GM06990 (cell line): ENCODE results near the gene RPN1.

Source experiments
- DNase-seq: peaks from one replicate; pipeline ENCODE4 v3.0.0-alpha.2; 2011; ENCODE audit not compliant: insufficient read length; ENCODE audit errors: extremely low read depth
- H3K27me3 ChIP-seq: replicated peaks from 2 replicates; pipeline ENCODE4 v1.6.0; 2011; ENCODE audit warnings: low read length; ENCODE audit not compliant: control insufficient read depth, insufficient read depth
- H3K36me3 ChIP-seq: 2 replicates; pipeline ENCODE4 v1.5.1; 2011; ENCODE audit warnings: low read length; ENCODE audit not compliant: control insufficient read depth, insufficient read depth
- H3K4me3 ChIP-seq: replicated peaks from 2 replicates; pipeline ENCODE4 v1.5.1; 2011; ENCODE audit warnings: low read depth, mild to moderate bottlenecking, control low read depth, low read length
- CTCF ChIP-seq: IDR thresholded peaks from 2 replicates; pipeline ENCODE4 v1.5.1; 2011; ENCODE audit warnings: low read length, control low read depth, mild to moderate bottlenecking, inconsistent platforms; ENCODE audit not compliant: insufficient read depth, poor library complexity, severe bottlenecking

RPN1 gene

GRCh38 chr3:128610451-128611070 is 40.1 kb downstream of the RPN1 start:
- no peak for TF ChIP-seq CTCF
- Histone ChIP-seq H3K27me3 (no peaks in the 10 kb centered on the region), H3K4me3 (no peak overlapping the region), H3K36me3 (peaks cover 2% of the 10 kb centered on the region)
- DNase-seq: no peak

DNA sequence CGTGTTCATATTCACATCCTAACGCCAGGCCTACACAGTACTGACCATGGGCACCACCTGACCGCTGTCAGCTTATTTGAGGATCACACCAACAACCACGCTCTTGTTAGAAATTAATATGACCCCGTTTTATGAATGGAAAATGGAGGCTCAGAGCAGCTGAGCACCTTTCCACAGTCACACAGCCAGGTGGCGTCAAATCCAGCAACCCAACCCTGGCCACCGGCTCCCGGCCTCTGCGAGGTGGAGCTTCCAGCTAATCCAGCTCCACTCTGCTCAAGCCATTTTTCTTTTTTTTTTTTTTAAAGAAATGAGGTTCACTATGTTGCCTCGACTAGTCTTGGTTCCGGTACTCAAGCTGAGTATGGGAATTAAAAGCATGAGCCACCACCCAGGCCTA is 41.3 kb downstream of the RPN1 start:
- no peak overlapping the region for H3K4me3 ChIP-seq
- peaks cover 2% of the 10 kb centered on the region; the same call in 1 of the 2 replicates for H3K36me3 ChIP-seq
- no peak for DNase-seq
- TF ChIP-seq CTCF: no peak
- no peaks in the 10 kb centered on the region for H3K27me3 ChIP-seq

DNA sequence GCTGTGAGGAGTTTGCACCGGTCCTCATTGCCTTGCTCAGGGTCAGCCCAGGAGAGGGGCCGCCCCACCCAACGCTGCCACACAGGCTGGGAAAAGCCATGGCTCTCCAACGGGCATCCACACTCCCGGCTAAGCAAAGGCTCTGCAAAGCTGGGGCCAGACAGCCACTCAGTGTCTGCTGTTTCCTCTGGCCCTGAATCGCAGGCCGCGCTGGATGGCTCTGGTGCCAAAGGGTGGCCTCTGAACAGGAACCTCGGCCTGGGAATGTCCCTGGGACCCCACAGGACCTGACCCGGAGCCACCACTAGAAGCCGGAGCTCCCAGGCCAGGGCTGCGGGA is 42.9 kb downstream of the RPN1 start:
- peak overlapping the region; percentile 58 for H3K4me3 ChIP-seq
- H3K27me3 ChIP-seq: no peaks in the 10 kb centered on the region
- H3K36me3 ChIP-seq: no peaks in the 10 kb centered on the region
- DNase-seq: no peak
- no peak for TF ChIP-seq CTCF

DNA sequence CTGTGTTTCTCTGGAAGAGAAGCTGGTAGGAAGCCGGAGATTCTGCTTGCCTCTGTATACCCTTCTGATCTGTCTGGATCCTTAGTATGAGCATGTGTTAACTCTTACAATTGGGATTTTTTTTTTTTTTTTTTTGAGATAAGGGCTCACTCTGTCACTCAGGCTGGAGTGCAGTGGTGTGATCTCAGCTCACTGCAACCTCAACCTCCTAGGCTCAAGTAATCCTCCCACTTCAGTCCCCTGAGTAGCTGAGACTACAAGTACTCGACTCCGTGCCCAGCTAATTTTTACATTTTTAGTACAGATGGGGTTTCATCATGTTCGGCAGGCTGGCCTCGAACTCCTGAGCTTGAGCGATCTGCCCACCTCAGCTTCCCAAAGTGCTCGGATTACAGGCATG is 44.5 kb downstream of the RPN1 start:
- DNase-seq: no peak
- TF ChIP-seq CTCF: no peak
- no peak overlapping the region for H3K4me3 ChIP-seq
- H3K27me3 ChIP-seq: no peaks in the 10 kb centered on the region
- no peaks in the 10 kb centered on the region for H3K36me3 ChIP-seq

GRCh38 chr3:128605091-128606046 is 45.2 kb downstream of the RPN1 start:
- no peak for TF ChIP-seq CTCF
- H3K4me3 ChIP-seq: no peak overlapping the region

More at GRCh38 chr3:128605091-128606046, 45.2 kb downstream of the RPN1 start:
- H3K27me3 ChIP-seq: no peaks in the 10 kb centered on the region
- no peak for DNase-seq
- H3K36me3 ChIP-seq: no peaks in the 10 kb centered on the region
